T-helper 1 cell (primary cell): Measurements from ENCODE around the gene MAST4.
"Not testable (repeated sequence)": the region's sequence is repeated elsewhere in the genome, so short reads cannot be mapped to it uniquely, and the experiment has no call there.

Experiments used
- DNase-seq, 5 donors: peaks; one replicate each; pipeline ENCODE4 v3.0.0-alpha.2; 2012 to 2020

Gene MAST4

DNA sequence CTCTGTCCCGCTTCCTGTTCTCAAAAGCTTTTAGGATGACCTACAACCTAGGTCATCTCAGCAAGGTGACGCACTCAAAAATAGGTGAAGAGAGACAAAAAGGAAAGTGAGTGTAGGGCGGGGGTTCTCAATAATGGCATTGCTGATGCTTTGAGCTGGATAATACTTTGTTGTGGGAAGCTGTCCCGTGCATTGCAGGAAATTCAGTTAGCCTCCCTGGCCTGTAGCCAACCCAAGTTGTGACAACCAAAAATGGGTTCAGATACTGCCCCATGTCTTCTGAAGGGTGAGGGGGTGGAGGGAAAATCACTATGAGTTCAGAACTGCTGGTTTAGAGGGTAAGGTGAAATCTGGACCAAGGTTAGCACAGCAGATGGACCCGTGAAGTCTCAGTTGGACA is 151.4 kb downstream of the MAST4 start:
- DNase-seq, result no peak

- not testable (repeated sequence) for DNase-seq
Measured at GRCh38 chr5:66752668-66753067, 156.5 kb downstream of the MAST4 start.

- DNase-seq, result peak in 2 of 5 donors; percentile 12 to 25
Measured at GRCh38 chr5:66757219-66757833, 161.1 kb downstream of the MAST4 start.

DNA sequence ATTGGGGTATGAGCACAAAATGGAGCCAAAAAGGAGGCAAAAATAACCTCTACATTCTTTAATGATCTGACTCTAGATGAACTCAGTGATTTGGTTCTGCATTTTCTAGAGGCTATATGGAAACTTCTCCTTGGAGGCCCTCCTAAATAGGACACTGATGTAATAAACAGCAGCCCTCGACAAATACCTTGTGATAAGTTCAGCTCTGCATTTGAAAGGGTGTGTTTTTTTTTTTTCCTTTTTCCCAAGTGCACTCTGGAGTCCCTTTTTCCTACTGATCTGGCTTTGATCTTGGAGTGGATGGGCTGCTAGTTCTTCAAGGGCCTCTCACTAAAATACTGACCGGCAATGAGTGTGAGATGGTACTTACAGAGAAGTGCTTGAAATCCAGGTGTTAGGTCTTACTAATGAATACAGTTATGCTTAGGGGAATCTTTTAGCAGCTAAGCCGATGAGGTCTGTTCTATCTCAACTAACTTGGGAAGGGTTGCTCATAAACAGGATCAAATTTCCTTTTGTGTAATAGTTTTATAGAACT is 161.7 kb downstream of the MAST4 start:
- no peak for DNase-seq

- DNase-seq, result no peak
Measured at GRCh38 chr5:66769030-66769733, 173.0 kb downstream of the MAST4 start.

DNA sequence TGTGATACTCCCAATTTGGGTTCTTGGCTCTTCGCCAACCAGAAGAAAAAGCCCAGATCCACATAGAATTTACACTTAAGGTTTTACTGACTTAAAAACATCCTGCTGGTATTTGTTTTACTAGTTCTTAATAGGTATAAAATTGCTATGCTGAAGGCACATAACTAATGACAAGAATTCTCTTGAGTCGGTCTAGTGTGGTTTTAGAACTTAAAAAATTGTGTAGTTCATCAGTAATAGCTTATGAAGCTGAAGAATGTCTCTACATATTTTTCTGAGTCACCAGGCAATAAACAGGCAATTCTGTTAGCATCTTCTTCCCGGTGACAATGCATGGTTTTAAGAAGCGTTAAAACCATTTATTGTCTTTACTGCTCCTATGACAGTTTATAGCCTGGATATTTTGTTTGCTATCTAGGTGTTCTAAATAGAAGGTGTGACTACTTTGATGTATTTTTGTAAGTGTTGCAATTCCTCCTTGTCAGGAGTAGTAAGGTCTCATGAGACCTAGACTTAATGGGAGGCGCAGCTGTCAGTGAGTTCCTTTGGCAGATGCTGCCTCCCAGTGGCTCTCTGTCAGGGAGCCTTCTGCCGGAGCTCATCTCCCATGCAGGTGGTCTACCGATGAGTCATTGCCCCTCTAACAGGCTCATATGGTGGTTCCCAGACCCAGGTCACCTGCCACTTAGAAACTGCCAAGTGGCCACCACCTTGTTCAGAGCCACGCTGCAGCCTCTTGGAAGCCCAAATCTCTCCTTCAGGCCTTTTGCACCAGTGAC is 173.8 kb downstream of the MAST4 start:
- no peak for DNase-seq

DNA sequence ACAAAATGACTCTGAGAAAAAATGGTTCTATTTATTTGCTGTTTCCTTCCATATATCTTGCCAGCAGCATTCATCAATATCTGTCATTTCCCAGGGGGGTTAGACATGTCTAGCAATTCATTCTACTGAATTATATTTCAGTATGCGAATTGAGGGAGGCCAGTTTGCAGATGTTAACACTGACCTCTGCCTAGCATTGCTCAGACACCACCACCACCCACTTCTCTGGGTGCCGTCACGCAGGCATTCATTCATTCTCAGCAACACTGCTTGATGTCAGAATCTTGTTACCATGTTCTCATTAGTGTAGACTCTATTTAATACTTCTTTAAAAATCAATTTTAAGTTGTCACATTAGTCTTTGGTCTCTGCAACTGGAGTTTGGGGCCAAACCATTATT is 181.7 kb downstream of the MAST4 start:
- no peak for DNase-seq

- no peak for DNase-seq
Measured at GRCh38 chr5:66779528-66779927, 183.3 kb downstream of the MAST4 start.

DNA sequence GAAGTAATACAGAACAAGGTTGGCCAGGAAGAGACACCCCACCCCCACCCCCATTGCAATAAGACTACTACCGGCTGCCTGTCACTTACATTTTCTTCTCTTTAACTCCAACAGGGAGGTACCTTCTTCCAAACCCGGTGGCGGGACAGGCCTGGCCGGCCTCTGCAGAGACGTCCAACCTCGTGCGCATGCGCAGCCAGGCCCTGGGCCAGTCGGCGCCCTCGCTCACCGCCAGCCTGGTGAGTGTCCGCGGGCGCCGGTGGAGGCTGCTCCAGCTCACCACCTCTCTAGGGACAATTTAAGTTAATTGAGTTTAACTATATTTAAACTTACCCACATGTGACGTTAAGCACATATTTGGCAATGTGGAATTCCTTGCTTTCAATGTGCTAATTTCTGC is 192.4 kb downstream of the MAST4 start:
- no peak for DNase-seq

DNA sequence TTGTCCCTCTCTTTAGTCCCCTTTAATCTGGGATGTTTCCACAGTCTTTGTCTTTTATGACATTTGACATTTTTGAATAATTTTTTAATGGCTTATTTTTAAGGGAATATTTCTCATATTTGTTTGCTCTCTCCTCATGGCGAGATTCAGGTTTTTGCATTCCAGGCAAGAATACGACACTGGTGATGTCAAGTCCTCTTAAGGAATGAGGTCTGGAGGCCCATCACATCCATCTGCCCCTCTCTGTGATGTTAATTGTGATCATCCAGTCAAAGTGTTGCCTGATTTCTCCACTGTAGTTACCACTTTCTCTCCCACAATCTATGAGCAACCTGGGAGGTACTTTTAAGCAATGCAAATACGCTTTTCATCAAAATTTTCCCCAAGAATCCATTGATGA is 193.2 kb downstream of the MAST4 start:
- no peak for DNase-seq

DNA sequence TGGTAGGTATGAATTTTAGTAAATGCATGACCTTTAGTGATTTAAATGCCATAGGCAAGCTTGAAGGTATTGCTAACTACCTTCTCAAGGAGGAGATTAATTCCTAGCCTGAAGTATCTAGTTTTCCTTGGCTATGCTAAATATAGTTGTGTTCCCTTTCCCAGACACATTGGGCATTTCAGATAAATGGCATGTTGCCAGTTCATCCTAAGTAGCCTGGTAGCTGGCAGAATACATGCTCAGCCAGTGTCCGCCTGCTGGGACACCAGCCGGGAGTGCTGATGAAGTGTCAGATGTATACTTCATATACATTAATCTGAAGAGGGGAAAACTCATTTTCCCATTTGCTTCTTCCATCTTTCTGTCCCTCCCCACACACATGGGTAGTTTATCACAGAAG is 196.9 kb downstream of the MAST4 start:
- DNase-seq, result no peak

DNA sequence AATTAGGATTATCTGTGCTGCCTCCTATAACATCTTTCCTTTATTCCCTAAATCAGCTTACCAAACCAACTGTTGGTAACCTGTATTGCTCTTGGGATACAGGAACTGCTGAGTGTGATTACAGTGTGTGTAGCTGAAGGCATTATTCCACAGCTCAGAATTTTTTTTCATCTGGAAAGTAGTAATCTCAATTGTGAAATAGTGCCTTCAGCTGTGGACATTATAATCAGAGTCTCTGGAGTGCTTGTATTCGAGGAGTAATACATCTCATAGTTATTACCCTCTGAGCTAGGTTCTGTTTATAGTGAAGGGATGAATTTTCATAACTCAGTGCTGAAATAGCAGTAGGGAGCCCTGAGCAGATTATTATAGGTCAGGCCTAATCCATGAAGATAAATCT is 199.5 kb downstream of the MAST4 start:
- no peak for DNase-seq

GRCh38 chr5:66796305-66797292 is 200.4 kb downstream of the MAST4 start:
- no peak for DNase-seq

DNA sequence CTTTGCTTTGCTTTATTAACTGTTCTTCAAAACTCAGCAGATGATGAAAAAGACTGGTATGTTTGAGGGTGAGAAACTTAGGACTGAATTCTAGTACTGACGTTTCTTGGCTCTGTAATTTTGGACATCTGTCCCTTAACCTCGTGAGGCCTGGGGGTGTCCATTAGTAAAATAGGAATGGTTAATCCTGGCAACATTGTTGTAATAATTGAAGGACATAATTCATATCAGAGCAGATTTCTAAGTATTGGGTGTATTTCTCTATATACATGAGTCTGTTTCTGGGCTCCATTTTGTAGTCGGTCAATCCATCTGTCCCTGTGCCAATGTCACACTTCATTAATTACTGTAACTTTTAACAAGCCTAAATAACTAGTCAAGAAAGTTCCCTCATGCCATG is 206.7 kb downstream of the MAST4 start:
- no peak for DNase-seq

DNA sequence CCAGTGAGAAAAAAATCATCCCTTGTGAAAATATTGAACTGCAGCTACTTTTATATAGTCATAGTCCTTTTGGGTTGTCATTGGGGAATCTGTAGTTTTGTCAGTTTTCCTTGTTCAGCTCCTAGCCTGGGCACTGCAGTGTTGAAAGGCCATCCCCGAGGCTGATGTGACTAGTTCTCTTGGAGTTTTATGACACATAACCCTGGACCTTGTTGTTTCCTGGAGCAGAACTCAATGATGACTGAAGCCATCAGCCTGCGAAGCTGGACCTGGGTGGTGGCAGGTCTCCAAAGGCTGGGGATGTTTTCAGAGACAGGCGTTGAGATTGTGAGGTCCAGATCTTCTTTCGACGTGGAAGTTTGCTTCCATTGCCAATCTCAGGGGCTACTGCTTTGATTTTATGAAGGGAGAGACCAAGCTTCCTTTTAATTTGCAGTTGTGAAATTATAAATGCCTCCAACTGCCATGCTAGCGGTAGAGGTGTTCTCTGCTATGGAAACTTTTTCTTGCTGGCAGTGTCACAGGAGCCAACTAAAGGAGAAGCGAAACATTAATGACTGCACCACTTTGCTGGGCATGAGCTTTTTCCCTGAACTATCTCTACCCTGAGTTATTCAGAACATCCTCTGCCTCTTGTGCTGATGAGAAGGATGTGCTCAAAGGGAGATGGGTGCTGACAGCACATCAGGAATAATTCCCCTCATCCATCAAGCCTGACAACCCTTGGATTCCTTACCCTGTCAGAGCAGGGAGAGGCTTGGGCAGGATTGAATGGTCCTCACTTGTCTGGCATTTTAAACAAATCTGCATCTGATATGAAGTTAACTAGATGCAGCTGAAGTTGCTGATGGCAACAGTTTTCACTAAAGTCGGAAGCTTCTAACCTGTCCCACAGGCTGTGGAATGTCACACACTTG is 209.6 kb downstream of the MAST4 start:
- DNase-seq, result no peak

DNA sequence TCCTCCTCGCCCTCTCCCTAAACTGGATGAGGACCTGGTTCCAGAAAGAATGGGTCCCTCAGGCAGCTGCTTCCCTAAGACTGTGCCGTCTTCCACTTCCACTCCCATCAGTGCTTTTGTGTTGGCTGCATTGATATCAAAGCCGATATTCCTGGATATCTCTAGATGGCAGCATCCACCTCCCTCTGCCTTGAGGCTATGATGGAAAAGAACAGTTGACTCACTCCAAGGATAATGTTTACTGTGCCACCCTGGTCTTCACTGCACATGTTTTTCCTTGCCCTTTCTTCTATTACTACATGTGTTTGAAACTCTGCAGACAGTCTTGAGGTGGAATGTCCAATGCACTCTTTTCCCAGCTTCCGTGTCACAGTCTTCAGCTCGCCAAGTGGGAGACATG is 211.6 kb downstream of the MAST4 start:
- DNase-seq, result no peak

- DNase-seq, result no peak
Measured at GRCh38 chr5:66808663-66809062, 212.5 kb downstream of the MAST4 start.

DNA sequence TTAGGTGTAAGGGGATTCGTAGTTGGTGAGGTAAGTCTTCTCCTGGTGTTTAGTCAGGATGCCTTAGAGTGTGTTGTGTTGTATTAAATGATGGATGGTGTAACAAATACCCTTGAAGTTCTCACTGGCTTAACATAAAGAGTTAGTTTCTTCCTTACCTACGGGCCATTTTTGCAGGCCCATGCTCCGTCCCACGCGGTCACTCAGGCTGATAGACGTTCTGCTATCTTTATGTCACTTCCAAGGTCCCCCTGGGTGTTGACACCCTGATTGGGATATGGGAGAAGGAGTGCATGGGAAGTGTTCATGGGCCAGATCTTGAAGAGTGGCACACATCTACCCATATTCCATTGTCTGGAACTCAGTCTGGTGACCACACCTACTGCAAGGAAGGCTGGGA is 214.0 kb downstream of the MAST4 start:
- no peak for DNase-seq

GRCh38 chr5:66810848-66811261 is 214.7 kb downstream of the MAST4 start:
- peak in 1 of 5 donors; percentile 25 for DNase-seq

DNA sequence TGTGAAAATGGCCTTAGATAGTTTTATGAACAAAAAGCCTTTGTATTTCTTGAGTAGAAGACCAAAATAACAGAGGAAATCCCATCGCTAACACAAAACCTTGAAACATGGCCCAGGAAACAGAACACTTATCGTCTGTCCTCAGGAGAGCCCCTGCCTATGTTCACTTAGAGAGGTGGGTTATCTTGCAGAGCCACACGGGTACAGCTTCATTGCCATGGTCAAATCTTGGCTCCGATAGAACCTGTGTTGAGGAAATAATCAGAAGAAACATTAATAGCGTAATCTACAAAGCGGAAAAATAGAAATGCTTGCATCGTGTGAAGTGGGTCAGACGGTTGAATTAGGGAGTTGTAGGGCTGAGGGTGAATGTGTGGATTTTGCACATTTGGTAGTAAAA is 216.1 kb downstream of the MAST4 start:
- no peak for DNase-seq

GRCh38 chr5:66813306-66813705 is 217.1 kb downstream of the MAST4 start:
- DNase-seq, result no peak
